ENCODE data around the gene HES6. TPM values are rescaled to one million over a fixed set of nuclear protein-coding genes. Genes with fewer than 3 reads are reported as not detected.

Gene HES6
- total RNA-seq, 2 experiments from 2014 or later, result 13.1 to 13.8 TPM

GRCh38 chr2:238207006-238207405 is 32.8 kb downstream of the HES6 start:
- H3K4me3 ChIP-seq (ENCODE audit: low read depth, low read length, poor library complexity, severe bottlenecking), result no peak overlapping the region
- BruUV-seq (replicated peaks), result no TSS peak
- H3K9me2 ChIP-seq (ENCODE audit: insufficient read depth, low read length), result no peaks in the 10 kb centered on the region
- intact Hi-C loops (cut with micrococcal nuclease; ENCODE audit: unreplicated experiment), result no loop called here
- TF ChIP-seq EZH2phosphoT487 (IDR thresholded peaks at IDR 0.05; ENCODE audit: borderline replicate concordance, low read depth, low read length) (no peak), CTCF (conservative IDR thresholded peaks at IDR 0.05; ENCODE audit: low read length) (no peak)
- ChIA-PET CTCF (ENCODE audit: unreplicated experiment) (no interaction called here), POLR2A (interaction anchor here (0.6 kb wide), 1 partner anchor 310 kb away, joined by 6 read pairs; no protein-coding TSS in a partner anchor)
- H3K4me2 ChIP-seq (ENCODE audit: low read length), result no peak overlapping the region
- H3K27ac ChIP-seq (ENCODE audit: low read depth, low read length, poor library complexity, severe bottlenecking), result no peak overlapping the region
- no peaks in the 10 kb centered on the region for H3K9me3 ChIP-seq (ENCODE audit: low read length)
- DNase-seq (ENCODE audit: low spot score), result no peak
- peaks cover 8% of the 10 kb centered on the region for H4K20me1 ChIP-seq (ENCODE audit: insufficient read depth, low read length)
- peaks cover 12% of the 10 kb centered on the region for H3K4me1 ChIP-seq (ENCODE audit: insufficient read depth, low read length, poor library complexity, severe bottlenecking)
- H2AFZ ChIP-seq (ENCODE audit: low read length), result no peak overlapping the region
- H3K79me2 ChIP-seq (ENCODE audit: insufficient read depth, low read depth, low read length), result peaks cover 11% of the 10 kb centered on the region
- 0 out of 2 replicates have a peak, but pooled peaks cover 5% of the 10 kb centered on the region for H3K36me3 ChIP-seq (ENCODE audit: insufficient read depth, low read length)

GRCh38 chr2:238203973-238204683 is 35.7 kb downstream of the HES6 start:
- peak overlapping the region; percentile 36 for H3K27ac ChIP-seq (ENCODE audit: low read depth, low read length, poor library complexity, severe bottlenecking)
- intact Hi-C loops (cut with micrococcal nuclease; ENCODE audit: unreplicated experiment), result no loop called here

More at GRCh38 chr2:238203973-238204683, 35.7 kb downstream of the HES6 start:
- peaks cover 40% of the 10 kb centered on the region for H3K79me2 ChIP-seq (ENCODE audit: insufficient read depth, low read depth, low read length)
- peak overlapping the region; percentile 95 for H2AFZ ChIP-seq (ENCODE audit: low read length)
- peaks cover 37% of the 10 kb centered on the region for H3K4me1 ChIP-seq (ENCODE audit: insufficient read depth, low read length, poor library complexity, severe bottlenecking)
- H3K36me3 ChIP-seq (ENCODE audit: insufficient read depth, low read length), result peaks cover 32% of the 10 kb centered on the region
- TF ChIP-seq CTCF (conservative IDR thresholded peaks at IDR 0.05; ENCODE audit: low read length), result no peak
- TF ChIP-seq EZH2phosphoT487 (IDR thresholded peaks at IDR 0.05; ENCODE audit: borderline replicate concordance, low read depth, low read length), result no peak
- no peaks in the 10 kb centered on the region for H3K9me2 ChIP-seq (ENCODE audit: insufficient read depth, low read length)
- peak; percentile 10 for DNase-seq (ENCODE audit: low spot score)
- CTCF ChIA-PET (ENCODE audit: unreplicated experiment), result no interaction called here
- H4K20me1 ChIP-seq (ENCODE audit: insufficient read depth, low read length), result peaks cover 33% of the 10 kb centered on the region
- H3K4me2 ChIP-seq (ENCODE audit: low read length), result peak overlapping the region; percentile 90
- POLR2A ChIA-PET, result interaction anchor here (0.6 to 1.9 kb wide), 4 partner anchors 17 to 587 kb away, joined by 3 to 7 read pairs (median 4); no protein-coding TSS in a partner anchor
- H3K4me3 ChIP-seq (ENCODE audit: low read depth, low read length, poor library complexity, severe bottlenecking), result peak overlapping the region; percentile 96
- no peaks in the 10 kb centered on the region for H3K9me3 ChIP-seq (ENCODE audit: low read length)
- TSS peak; percentile 95 for BruUV-seq (replicated peaks)
